Measurements from ENCODE around the gene UBA3. TPM values are rescaled to one million over a fixed set of nuclear protein-coding genes. Genes with fewer than 3 reads are reported as not detected.

Gene UBA3
- total and polyA plus RNA-seq, 2 donors (not counting 3 experiments of a cell fraction or from before 2014, with no cell fraction given) = 39.4 to 84.6 TPM

GRCh38 chr3:69032737-69033136 lies 47.4 kb downstream of the UBA3 start:
- Histone ChIP-seq H3K9me3 (replicated peaks; ENCODE audit: control insufficient read depth, insufficient read depth, low read length) (no peaks in the 10 kb centered on the region), H3K9ac (replicated peaks; ENCODE audit: extremely low read depth, insufficient read depth, low read length) (peak overlapping the region; percentile 71), H2AFZ (ENCODE audit: low read depth, low read length) (no peak overlapping the region), H3K4me1 (ENCODE audit: control insufficient read depth, extremely low read depth, insufficient read depth, low read length) (peaks cover 25% of the 10 kb centered on the region), H3K4me2 (ENCODE audit: insufficient read depth, low read length) (peak overlapping the region; percentile 84), H3K9me1 (replicated peaks; ENCODE audit: control insufficient read depth, extremely low read depth, insufficient read depth, low read length) (no peaks in the 10 kb centered on the region), H4K20me1 (replicated peaks; ENCODE audit: control insufficient read depth, extremely low read depth, insufficient read depth, low read length) (no peaks in the 10 kb centered on the region), H3K27ac (ENCODE audit: insufficient read depth, low read depth, low read length) (peak overlapping the region; percentile 96), H3K79me2 (ENCODE audit: control insufficient read depth, insufficient read depth, low read length) (peaks cover 7% of the 10 kb centered on the region), H3K4me3 (replicated peaks in 1 of 3; ENCODE audit: insufficient read depth in 1 of 3, low read depth in 1 of 3, low read length in 3 of 3) (no peak overlapping the region), H3K36me3 (ENCODE audit: control insufficient read depth in 2 of 2, extremely low read depth in 1 of 2, insufficient read depth in 2 of 2, low read length in 2 of 2) (peaks cover 7 to 32% of the 10 kb centered on the region in 2 experiments), H3K27me3 (ENCODE audit: control insufficient read depth in 2 of 2, insufficient read depth in 2 of 2, low read length in 2 of 2) (no peaks in the 10 kb centered on the region)
- DNase-seq (ENCODE audit: low read depth, low spot score) (no peak), FAIRE-seq (no peak)
- BruUV-seq (replicated peaks) = no TSS peak
- intact Hi-C loops (cut with micrococcal nuclease) = loop anchor here (1.0 to 2.0 kb wide), 3 partner anchors 19 to 50 kb away; partner anchors contain the start of genes EOGT and TMF1
- TF ChIP-seq POLR2AphosphoS5 (IDR thresholded peaks at IDR 0.05; ENCODE audit: insufficient read depth, low read depth, low read length) (no peak), EZH2 (IDR thresholded peaks at IDR 0.05; ENCODE audit: borderline replicate concordance, low read depth, low read length, severe bottlenecking) (no peak), CTCF (IDR thresholded peaks at IDR 0.05; ENCODE audit: extremely low read depth in 1 of 2, insufficient read depth in 1 of 2, low read depth in 1 of 2, low read length in 2 of 2) (no peak), POLR2A (IDR thresholded peaks at IDR 0.05; ENCODE audit: low read depth, low read length) (no peak), FOS (IDR thresholded peaks at IDR 0.05; ENCODE audit: borderline replicate concordance, insufficient read depth, low read length) (no peak), GATA2 (IDR thresholded peaks at IDR 0.05; ENCODE audit: insufficient read depth, insufficient read length, low read depth, low read length) (no peak), JUN (IDR thresholded peaks at IDR 0.05; ENCODE audit: borderline replicate concordance, insufficient read depth, insufficient read length, low read depth) (no peak), MYC (IDR thresholded peaks at IDR 0.05; ENCODE audit: low read depth, low read length) (no peak)
- TF ChIP-seq, protein P1, sequence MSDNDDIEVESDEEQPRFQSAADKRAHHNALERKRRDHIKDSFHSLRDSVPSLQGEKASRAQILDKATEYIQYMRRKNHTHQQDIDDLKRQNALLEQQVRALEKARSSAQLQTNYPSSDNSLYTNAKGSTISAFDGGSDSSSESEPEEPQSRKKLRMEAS (IDR thresholded peaks at IDR 0.05; ENCODE audit: insufficient read depth, insufficient read length) = no peak
- dilution Hi-C loops (cut with MboI; ENCODE audit: extremely low pct_ligation_motif_present, low sequenced_read_pairs) = no loop called here
- ChIA-PET CTCF (interaction anchor here (2.1 to 2.2 kb wide), 2 partner anchors 11 to 19 kb away, joined by 8 to 14 read pairs; partner anchors contain the start of gene EOGT), POLR2A (interaction anchor here (0.6 to 3.2 kb wide), 4 partner anchors 20 to 772 kb away, joined by 3 to 8 read pairs (median 4); partner anchors contain the start of gene EOGT)

Measured in endothelial cell of umbilical vein (primary cell).